ENCODE measurements around the gene ZNF280A. TPM values are rescaled to one million over a fixed set of nuclear protein-coding genes. Genes with fewer than 3 reads are reported as not detected.
A peak's percentile ranks its signal among the peaks of the same experiment; 100 is the strongest.

ZNF280A gene
- total RNA-seq (2014; rRNA removed; shearing (Covaris generic)) (not detected in 2 replicates), polyA plus RNA-seq (2016; fragmentation: Nextera tagmentation; extraction: Ambion mirVana) (not detected in 2 replicates)
- long read RNA-seq: 0 reads

GRCh38 chr22:22520020-22520656, at the start of gene ZNF280A:
Gene ZNF280A (minus strand): TSS chr22:22520270. CDS start chr22:22515630, 4,640 bp downstream.
- ATAC-seq (peak; percentile 67), DNase-seq (ENCODE audit: low spot score) (peak; percentile 38)
- peak within 1 kb of the TSS; percentile 33; the same call in 1 of the 2 replicates for H2AFZ ChIP-seq
- no peak within 1 kb of the TSS for H3K27ac ChIP-seq (ENCODE audit: low read depth)
- no peaks in the 10 kb centered on the region for H3K36me3 ChIP-seq (ENCODE audit: insufficient read depth)
- no peak for TF ChIP-seq CREB1 (CRISPR knock-in tag; IDR thresholded peaks at IDR 0.05; ENCODE audit: low read depth)
- no peak for TF ChIP-seq ZNF114 (CRISPR knock-in tag; IDR thresholded peaks at IDR 0.05)
- no peak for TF ChIP-seq STAT1 (IDR thresholded peaks at IDR 0.05; ENCODE audit: unreplicated experiment)
- TF ChIP-seq ETS1 (IDR thresholded peaks at IDR 0.05): no peak
- no peak for TF ChIP-seq EZH2phosphoT487 (IDR thresholded peaks at IDR 0.05; ENCODE audit: unreplicated experiment)
- no peak for TF ChIP-seq REST (IDR thresholded peaks at IDR 0.05; ENCODE audit: unreplicated experiment)
- TF ChIP-seq CTCF (conservative IDR thresholded peaks at IDR 0.05; ENCODE audit: low read depth in 2 of 2): no peak
- Mint-ChIP-seq H3K4me3 (peak within 1 kb of the TSS; percentile 23; the same call in 1 of the 3 replicates), H3K27me3 (ENCODE audit: insufficient read depth, low read depth, poor library complexity) (peaks cover 69% of the 10 kb centered on the region), H3K27ac (no peak within 1 kb of the TSS), H3K4me1 (peaks cover 5% of the 10 kb centered on the region; the same call in 2 of the 3 replicates), H3K9me3 (peaks cover 6% of the 10 kb centered on the region; the same call in 2 of the 3 replicates), H3K36me3 (ENCODE audit: low read depth) (no peaks in the 10 kb centered on the region)
- H3K9me2 ChIP-seq (ENCODE audit: insufficient read depth): no peaks in the 10 kb centered on the region
- no peak within 1 kb of the TSS for H3K4me2 ChIP-seq
- H4K20me1 ChIP-seq (replicated peaks; ENCODE audit: insufficient read depth): no peaks in the 10 kb centered on the region
- peaks cover 97% of the 10 kb centered on the region for H3K27me3 ChIP-seq (ENCODE audit: insufficient read depth)
- no peaks in the 10 kb centered on the region for H3K79me2 ChIP-seq (replicated peaks; ENCODE audit: insufficient read depth)
- no peaks in the 10 kb centered on the region for H3K4me1 ChIP-seq (ENCODE audit: insufficient read depth)
- no peak within 1 kb of the TSS for H3K4me3 ChIP-seq
- H3F3A ChIP-seq (replicated peaks; ENCODE audit: low read depth): no peaks in the 10 kb centered on the region

- H3K9me3 Mint-ChIP-seq: 0 out of 3 replicates have a peak, but pooled peaks cover 11% of the 10 kb centered on the region
- H3K36me3 Mint-ChIP-seq (ENCODE audit: low read depth): no peaks in the 10 kb centered on the region; the same call in 2 of the 3 replicates
- H3K36me3 ChIP-seq (ENCODE audit: insufficient read depth): no peaks in the 10 kb centered on the region
- no peak overlapping the region for H3K4me2 ChIP-seq
- no peaks in the 10 kb centered on the region for H3K4me1 Mint-ChIP-seq
- H2AFZ ChIP-seq: no peak overlapping the region
- no peaks in the 10 kb centered on the region for H3K4me1 ChIP-seq (ENCODE audit: insufficient read depth)
- ATAC-seq (no peak), DNase-seq (ENCODE audit: low spot score) (no peak)
- no peak overlapping the region for H3K4me3 ChIP-seq
- no peak overlapping the region for H3K27ac ChIP-seq (ENCODE audit: low read depth)
- peaks cover 6% of the 10 kb centered on the region; the same call in 1 of the 2 replicates for H4K20me1 ChIP-seq (replicated peaks; ENCODE audit: insufficient read depth)
- no peaks in the 10 kb centered on the region for H3K79me2 ChIP-seq (replicated peaks; ENCODE audit: insufficient read depth)
- H3K27me3 Mint-ChIP-seq (ENCODE audit: insufficient read depth, low read depth, poor library complexity): peaks cover 94% of the 10 kb centered on the region
- H3K27me3 ChIP-seq (ENCODE audit: insufficient read depth): peaks cover 100% of the 10 kb centered on the region
- no peaks in the 10 kb centered on the region for H3F3A ChIP-seq (replicated peaks; ENCODE audit: low read depth)
- H3K9me2 ChIP-seq (ENCODE audit: insufficient read depth): no peaks in the 10 kb centered on the region
- H3K27ac Mint-ChIP-seq: no peak overlapping the region
- no peak overlapping the region for H3K4me3 Mint-ChIP-seq
- TF ChIP-seq POLR2AphosphoS5 (IDR thresholded peaks at IDR 0.05; ENCODE audit: low read depth) (no peak), ETS1 (IDR thresholded peaks at IDR 0.05) (no peak), CTCF (conservative IDR thresholded peaks at IDR 0.05; ENCODE audit: low read depth in 2 of 2) (no peak), REST (IDR thresholded peaks at IDR 0.05; ENCODE audit: unreplicated experiment) (no peak)
These were observed 49.1 kb upstream of the ZNF280A start for GRCh38 chr22:22569218-22569617.

Data from GM23338 (cell line).